Measurements from ENCODE around the gene DOC2B.
"Not testable (repeated sequence)": the region's sequence is repeated elsewhere in the genome, so short reads cannot be mapped to it uniquely, and the experiment has no call there.

Gene DOC2B

DNA sequence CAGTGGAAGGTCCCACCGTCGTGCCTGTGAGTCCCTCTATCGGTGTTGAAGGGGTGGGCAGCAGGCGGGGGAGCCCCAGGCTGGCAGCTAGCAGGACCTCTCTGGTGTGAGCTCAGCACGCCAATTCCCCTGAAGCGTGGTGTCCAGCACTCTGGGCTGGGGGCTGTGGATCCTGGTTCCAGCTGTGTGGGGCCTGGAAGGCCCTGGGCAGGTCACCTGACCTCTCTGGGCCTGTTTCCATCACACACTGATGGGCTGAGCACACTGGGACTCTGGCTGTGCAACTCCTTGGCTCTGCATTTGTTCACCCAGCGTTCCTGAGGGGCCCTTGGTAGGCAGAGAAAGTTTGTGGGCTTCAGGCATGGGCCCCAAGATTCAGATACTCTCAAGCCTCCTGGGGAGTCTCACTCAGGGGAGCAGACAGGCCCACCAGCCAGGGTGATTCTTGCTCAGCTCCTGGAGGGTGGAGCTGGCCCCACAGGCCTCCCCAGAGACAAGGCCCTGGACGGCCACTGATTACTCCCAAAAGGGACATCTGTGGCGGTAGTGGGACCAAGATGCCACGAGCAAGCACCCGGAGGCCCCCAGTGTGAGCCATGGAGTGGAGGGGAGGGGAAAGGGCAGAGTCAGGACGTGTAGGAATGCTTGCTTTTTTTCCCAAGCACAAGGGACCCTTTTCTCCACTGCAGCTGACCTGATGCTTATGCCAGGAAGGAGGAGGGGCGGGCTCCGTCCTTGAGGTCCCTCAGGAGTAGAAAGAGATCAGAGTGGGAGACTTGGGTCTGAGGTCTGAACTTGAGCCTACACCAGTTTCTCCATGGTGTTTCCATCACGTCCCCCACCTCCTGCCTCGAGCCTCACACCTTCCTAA lies 35.5 kb downstream of the DOC2B start:
- TF ChIP-seq, protein P1, sequence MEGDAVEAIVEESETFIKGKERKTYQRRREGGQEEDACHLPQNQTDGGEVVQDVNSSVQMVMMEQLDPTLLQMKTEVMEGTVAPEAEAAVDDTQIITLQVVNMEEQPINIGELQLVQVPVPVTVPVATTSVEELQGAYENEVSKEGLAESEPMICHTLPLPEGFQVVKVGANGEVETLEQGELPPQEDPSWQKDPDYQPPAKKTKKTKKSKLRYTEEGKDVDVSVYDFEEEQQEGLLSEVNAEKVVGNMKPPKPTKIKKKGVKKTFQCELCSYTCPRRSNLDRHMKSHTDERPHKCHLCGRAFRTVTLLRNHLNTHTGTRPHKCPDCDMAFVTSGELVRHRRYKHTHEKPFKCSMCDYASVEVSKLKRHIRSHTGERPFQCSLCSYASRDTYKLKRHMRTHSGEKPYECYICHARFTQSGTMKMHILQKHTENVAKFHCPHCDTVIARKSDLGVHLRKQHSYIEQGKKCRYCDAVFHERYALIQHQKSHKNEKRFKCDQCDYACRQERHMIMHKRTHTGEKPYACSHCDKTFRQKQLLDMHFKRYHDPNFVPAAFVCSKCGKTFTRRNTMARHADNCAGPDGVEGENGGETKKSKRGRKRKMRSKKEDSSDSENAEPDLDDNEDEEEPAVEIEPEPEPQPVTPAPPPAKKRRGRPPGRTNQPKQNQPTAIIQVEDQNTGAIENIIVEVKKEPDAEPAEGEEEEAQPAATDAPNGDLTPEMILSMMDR (conservative IDR thresholded peaks at IDR 0.05; ENCODE audit: control insufficient read depth, insufficient read depth, low read depth, low read length): no peak
- no peak for DNase-seq (ENCODE audit: low read depth)
- H3K4me3 ChIP-seq (ENCODE audit: control insufficient read depth, low read depth, low read length): no peak overlapping the region

DNA sequence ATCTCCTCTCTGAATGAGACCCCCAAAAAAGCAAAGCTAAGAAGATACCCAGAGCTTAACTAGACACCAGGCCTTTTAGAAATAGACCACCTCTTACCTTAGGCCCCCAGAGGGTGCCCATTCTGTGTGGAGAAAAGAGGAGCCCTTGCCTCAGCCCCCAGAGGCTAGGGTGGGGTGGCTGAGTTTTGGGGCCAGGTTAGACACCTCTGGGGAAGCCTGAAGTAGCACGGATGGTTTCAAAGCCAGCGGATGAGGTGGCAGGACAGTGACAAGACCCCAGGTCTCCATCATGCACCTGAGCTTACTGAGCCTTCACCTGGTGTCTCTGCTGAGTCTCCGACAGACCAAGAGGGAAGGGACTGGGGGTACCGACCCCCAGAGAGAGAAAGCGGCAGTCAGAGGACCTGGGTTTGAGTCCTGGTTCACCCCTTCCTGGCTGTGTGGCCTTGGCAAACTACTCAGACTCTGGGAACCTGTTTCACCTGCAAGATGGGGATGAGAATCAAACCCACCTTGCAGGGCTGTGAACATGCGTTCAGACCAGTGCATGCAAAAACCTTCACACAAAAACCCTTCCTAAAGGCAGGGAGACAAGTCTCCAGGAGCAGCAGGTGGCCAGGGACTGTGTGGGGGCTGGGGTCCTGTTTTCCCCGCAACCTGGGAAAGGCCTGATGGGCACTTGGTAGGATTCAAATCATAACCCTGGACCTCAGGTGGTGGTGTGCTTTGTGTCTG lies 36.3 kb downstream of the DOC2B start:
- no peak overlapping the region for H3K4me3 ChIP-seq (ENCODE audit: control insufficient read depth, low read depth, low read length)
- no peak for DNase-seq (ENCODE audit: low read depth)
- TF ChIP-seq, protein P1 (conservative IDR thresholded peaks at IDR 0.05; ENCODE audit: control insufficient read depth, insufficient read depth, low read depth, low read length): no peak

DNA sequence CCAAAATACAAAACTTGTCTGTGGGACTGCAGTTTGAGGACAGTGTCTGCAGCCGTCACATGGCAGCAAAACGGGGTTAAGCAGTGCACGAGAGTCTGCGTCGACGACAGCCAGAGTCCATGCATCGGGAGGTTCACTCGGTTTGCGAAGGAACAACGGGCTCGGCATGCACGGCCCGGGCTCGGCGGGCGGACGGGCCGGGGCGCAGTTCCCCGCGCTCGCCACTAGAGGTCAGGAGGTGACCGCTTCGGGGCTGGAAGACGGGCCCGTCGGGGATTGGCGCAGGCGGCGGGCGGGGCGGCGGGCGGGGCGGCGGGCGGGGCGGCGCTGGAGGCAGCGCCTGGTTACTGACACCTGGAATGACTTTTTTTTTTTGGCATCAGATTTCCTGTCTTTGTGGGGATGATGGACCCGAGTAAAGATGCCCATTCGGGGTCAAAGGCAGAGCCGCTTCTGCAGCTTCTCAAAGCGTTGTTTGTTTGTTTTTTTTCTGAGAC lies 37.6 kb downstream of the DOC2B start:
- TF ChIP-seq, protein P1 (conservative IDR thresholded peaks at IDR 0.05; ENCODE audit: control insufficient read depth, insufficient read depth, low read depth, low read length): peak; percentile 45
- H3K4me3 ChIP-seq (ENCODE audit: control insufficient read depth, low read depth, low read length): no peak overlapping the region
- DNase-seq (ENCODE audit: low read depth): peak; percentile 42

DNA sequence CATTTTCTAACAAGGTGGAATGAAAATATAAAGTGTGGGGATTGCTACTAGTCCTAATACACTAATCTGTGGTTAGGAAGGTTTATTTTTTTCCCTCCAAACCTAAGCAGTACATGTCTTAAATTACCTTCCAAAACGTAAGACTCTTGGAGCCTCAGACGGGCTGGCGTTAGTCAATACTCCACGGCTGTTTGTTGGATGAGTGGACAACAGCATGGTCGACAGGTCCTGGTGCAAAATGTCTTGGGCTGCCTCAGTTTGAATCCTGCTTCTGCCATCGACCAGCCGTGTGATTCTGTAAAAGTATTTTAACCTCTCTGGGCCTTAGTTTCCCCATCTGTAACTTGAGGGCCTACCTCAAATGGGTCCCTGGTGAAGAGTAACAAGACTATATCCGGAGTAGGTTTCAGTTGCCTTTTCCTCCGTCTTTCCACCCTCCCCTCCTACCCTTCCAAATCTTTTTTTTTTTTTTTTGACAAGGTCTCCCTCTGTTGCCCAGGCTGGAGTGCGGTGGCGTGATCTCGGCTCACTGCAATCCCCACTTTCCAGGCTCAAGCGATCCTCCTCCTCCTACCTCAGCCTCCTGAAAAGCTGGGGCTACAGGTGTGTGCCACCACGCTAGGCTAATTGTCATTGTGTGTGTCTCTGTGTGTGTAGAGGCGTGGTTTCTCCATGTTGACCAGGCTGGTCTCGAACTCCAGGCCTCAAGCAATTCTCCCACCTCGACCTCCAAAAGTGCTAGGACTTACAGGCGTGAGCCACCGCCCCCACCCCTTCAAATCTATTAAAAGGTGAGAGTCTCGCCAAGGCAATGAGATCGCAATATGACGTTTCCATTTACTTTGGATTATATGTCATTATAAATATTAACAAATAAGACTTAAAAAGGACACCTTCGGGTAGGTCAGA lies 38.3 kb downstream of the DOC2B start:
- TF ChIP-seq, protein P1 (conservative IDR thresholded peaks at IDR 0.05; ENCODE audit: control insufficient read depth, insufficient read depth, low read depth, low read length): no peak
- DNase-seq (ENCODE audit: low read depth): no peak
- H3K4me3 ChIP-seq (ENCODE audit: control insufficient read depth, low read depth, low read length): no peak overlapping the region

DNA sequence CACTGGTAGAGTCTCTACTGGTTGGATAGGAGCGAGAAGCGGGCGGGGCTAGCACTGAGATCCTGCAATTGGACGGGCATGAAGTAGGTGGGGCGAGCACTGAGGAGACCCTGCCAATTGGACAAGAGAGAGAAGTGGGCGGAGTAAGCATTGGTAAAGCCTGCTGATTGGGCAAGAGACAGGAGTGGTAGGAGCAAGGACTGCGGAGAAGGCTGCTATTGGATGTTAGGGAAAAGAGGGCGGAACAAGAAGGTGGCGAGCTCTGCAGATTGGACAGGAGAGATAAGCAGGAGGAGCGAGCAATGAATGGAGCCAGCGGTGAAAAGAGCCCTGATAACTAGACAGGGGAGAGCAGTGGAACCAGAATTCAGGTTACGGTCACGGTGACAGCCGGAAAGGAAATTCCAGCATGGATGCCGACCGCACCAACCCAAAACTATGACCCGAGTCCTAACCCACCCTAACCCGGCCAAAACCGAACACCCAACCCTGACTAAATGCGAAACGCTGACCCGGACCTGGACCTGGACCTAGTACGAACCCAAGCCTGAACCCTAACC lies 39.3 kb downstream of the DOC2B start:
- TF ChIP-seq, protein P1 (conservative IDR thresholded peaks at IDR 0.05; ENCODE audit: control insufficient read depth, insufficient read depth, low read depth, low read length): no peak
- H3K4me3 ChIP-seq (ENCODE audit: control insufficient read depth, low read depth, low read length): no peak overlapping the region
- peak; percentile 45 for DNase-seq (ENCODE audit: low read depth)

DNA sequence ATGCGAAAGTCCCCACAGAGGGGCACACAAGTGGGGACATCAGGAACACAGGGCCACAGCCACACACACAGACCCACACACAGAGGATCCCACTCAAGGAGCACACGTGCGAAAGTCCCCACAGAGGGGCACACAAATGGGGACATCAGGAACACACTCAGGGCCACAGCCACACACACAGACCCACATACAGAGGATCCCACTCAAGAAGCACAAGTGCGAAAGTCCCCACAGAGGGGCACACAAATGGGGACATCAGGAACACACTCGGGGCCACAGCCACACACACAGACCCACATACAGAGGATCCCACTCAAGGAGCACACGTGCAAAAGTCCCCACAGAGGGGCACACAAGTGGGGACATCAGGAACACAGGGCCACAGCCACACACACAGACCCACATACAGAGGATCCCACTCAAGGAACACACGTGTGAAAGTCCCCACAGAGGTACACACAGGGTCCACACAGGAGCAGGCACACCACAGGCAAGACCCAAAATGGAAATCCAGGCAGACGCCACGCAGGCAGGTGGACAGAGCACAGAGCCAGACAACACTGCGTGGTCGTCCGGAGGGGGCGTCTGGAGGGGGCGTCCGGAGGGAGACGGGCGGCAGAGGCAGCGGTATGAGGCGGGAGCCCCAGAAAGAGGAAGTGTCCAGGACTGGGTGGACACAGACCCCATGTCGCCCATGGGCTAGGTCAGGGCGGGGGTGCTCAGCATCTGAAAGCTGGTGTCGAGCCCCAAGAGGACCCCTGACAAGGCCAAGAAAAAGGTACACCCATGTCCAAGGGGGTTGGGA lies 41.8 kb downstream of the DOC2B start:
- H3K4me3 ChIP-seq (ENCODE audit: control insufficient read depth, low read depth, low read length); DNase-seq (ENCODE audit: low read depth): not testable (repeated sequence)

DNA sequence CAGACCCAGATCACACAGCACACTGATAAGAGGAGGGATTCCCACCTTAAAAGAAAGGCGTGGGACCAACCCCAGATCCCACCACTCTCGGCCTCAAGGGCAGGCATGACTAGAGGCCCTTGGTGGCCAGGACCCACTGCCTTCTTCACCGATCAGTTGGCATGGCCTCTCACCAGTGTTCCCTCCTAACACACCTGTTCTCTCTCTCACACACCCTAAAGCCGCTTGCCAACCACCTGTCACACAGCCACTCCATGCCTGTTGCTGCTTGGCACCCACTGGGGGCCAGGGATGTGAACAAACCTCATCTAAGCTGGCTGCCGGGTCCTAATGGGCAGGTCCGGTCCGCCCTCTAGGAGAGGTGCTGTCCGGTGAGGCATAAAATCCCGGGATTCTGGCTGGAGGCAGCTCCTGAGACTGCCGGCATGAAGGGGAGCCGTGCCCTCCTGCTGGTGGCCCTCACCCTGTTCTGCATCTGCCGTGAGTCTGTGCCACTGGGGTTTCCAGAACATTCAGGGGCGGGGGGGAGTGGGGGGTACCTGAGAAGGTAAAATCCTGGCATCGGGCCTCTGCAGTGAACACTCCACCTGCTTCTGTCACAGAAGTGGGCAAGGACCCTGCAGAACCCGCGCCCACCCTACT lies 44.2 kb downstream of the DOC2B start, which contains the start of gene SCGB1C2:
SCGB1C2 (plus strand) TSS at position 404 of the 642 bp plus-strand sequence; CDS start at position 426, 22 bp downstream.
- not testable (repeated sequence) for H3K4me3 ChIP-seq (ENCODE audit: control insufficient read depth, low read depth, low read length); DNase-seq (ENCODE audit: low read depth)

Measured in fibroblast of mammary gland (primary cell).